HUES48 (cell line): Measurements from ENCODE around the gene IL15.

Experiments
- H3K27ac ChIP-seq: one replicate; pipeline ENCODE4 v1.7.0; 2013; ENCODE audit warnings: low read depth, low read length, inconsistent platforms
- H3K27me3 ChIP-seq: 2 replicates; pipeline ENCODE4 v1.6.1; 2013; ENCODE audit warnings: mild to moderate bottlenecking, low read length; ENCODE audit not compliant: control insufficient read depth, insufficient read depth
- H3K36me3 ChIP-seq: 2 replicates; pipeline ENCODE4 v1.6.1; 2013; ENCODE audit warnings: low read length; ENCODE audit not compliant: control insufficient read depth, insufficient read depth
- H3K4me1 ChIP-seq: 2 replicates; pipeline ENCODE4 v1.6.1; 2013; ENCODE audit warnings: mild to moderate bottlenecking, low read length; ENCODE audit not compliant: control insufficient read depth, insufficient read depth
- H3K4me3 ChIP-seq: 2 replicates; pipeline ENCODE4 v1.5.1; 2013; ENCODE audit warnings: mild to moderate bottlenecking, low read depth, low read length
- H3K9ac ChIP-seq: 2 replicates; pipeline ENCODE4 v1.6.1; 2013; ENCODE audit warnings: mild to moderate bottlenecking, low read depth, low read length, moderate library complexity
- H3K9me3 ChIP-seq: 2 replicates; pipeline ENCODE4 v1.6.1; 2013; ENCODE audit warnings: low read length; ENCODE audit not compliant: control insufficient read depth, insufficient read depth

The IL15 gene

GRCh38 chr4:141625023-141625422 is 11.4 kb upstream of the IL15 start:
- Histone ChIP-seq H3K4me1 (peaks cover 41% of the 10 kb centered on the region), H3K27ac (peak overlapping the region; percentile 67), H3K4me3 (no peak overlapping the region), H3K9ac (no peak overlapping the region), H3K27me3 (no peaks in the 10 kb centered on the region), H3K9me3 (no peaks in the 10 kb centered on the region), H3K36me3 (no peaks in the 10 kb centered on the region)

GRCh38 chr4:141630854-141631253 is 5.5 kb upstream of the IL15 start:
- Histone ChIP-seq H3K27ac (no peak overlapping the region), H3K36me3 (no peaks in the 10 kb centered on the region), H3K4me1 (peaks cover 22% of the 10 kb centered on the region), H3K9ac (no peak overlapping the region), H3K4me3 (no peak overlapping the region), H3K9me3 (no peaks in the 10 kb centered on the region), H3K27me3 (peaks cover 10% of the 10 kb centered on the region)

- Histone ChIP-seq H3K4me3 (peak overlapping the region; percentile 70; the same call in 1 of the 2 replicates), H3K36me3 (no peaks in the 10 kb centered on the region), H3K9ac (no peak overlapping the region), H3K9me3 (no peaks in the 10 kb centered on the region), H3K27me3 (peaks cover 38% of the 10 kb centered on the region), H3K27ac (no peak overlapping the region), H3K4me1 (peaks cover 27% of the 10 kb centered on the region)
Observed at GRCh38 chr4:141635736-141636081, 674 bp upstream of the IL15 start.

DNA sequence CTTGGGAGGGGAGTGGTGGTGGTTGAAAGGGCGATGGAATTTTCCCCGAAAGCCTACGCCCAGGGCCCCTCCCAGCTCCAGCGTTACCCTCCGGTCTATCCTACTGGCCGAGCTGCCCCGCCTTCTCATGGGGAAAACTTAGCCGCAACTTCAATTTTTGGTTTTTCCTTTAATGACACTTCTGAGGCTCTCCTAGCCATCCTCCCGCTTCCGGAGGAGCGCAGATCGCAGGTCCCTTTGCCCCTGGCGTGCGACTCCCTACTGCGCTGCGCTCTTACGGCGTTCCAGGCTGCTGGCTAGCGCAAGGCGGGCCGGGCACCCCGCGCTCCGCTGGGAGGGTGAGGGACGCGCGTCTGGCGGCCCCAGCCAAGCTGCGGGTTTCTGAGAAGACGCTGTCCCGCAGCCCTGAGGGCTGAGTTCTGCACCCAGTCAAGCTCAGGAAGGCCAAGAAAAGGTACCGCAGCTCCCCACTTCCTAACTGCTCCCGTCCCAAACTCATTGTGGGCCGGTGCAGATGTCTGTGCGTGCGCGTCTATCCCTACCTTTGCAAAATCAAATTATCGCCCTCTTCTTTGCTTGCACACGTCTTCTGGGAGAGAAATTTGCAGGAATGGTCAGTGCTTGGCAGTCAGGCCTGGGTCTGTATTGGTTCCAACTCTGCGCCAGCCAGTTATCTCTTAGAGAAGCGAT is 533 bp downstream of the IL15 start:
- Histone ChIP-seq H3K36me3 (no peaks in the 10 kb centered on the region), H3K27me3 (peaks cover 38% of the 10 kb centered on the region), H3K9ac (peak overlapping the region; percentile 22), H3K4me1 (peaks cover 27% of the 10 kb centered on the region), H3K9me3 (no peaks in the 10 kb centered on the region), H3K4me3 (peak overlapping the region; percentile 70), H3K27ac (no peak overlapping the region)

DNA sequence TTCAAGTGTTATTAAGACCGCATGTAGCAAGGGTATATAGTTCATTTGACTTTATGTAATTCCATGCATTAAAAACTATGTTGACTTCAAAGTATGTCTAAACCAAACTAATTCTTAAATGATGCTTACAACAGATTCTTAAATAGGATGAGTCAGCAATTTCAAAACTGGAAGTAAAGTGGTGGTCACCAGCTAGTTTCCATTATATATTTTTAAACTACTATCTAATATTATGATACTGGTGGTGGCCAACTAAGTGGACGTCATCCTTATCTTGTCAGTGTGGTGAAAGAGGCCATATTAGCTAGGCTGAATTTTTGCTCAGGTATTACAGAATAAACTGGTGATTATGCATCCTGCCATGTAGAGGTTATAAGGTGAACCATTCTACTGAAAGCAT is 1.2 kb downstream of the IL15 start:
- H3K4me1 ChIP-seq: peaks cover 27% of the 10 kb centered on the region
- H3K4me3 ChIP-seq: peak overlapping the region; percentile 70
- H3K27ac ChIP-seq: no peak overlapping the region
- H3K27me3 ChIP-seq: peaks cover 38% of the 10 kb centered on the region
- no peaks in the 10 kb centered on the region for H3K9me3 ChIP-seq
- H3K9ac ChIP-seq: no peak overlapping the region
- no peaks in the 10 kb centered on the region for H3K36me3 ChIP-seq

DNA sequence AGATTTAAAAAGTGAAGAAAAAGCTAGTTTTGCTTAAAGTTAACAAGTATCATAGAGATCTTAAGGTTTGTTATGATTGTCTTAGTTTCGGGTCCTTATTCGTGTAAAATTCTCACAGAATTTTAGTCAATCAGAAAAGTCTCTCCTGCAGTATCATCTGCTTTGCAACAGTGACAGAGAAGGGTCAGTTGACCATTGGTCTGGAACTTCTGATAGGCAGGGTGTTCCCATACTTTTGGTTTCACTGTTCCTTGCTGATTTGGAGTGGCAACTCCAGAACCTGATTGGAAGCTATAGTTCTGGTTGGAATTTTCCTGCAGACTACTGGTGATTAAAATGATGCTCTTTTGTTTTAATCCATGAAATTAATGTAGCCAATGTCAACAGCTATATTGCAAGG is 1.8 kb downstream of the IL15 start:
- no peak overlapping the region for H3K27ac ChIP-seq
- H3K4me1 ChIP-seq: peaks cover 26% of the 10 kb centered on the region
- peaks cover 38% of the 10 kb centered on the region for H3K27me3 ChIP-seq
- no peaks in the 10 kb centered on the region for H3K9me3 ChIP-seq
- no peaks in the 10 kb centered on the region for H3K36me3 ChIP-seq
- H3K9ac ChIP-seq: no peak overlapping the region
- H3K4me3 ChIP-seq: no peak overlapping the region

DNA sequence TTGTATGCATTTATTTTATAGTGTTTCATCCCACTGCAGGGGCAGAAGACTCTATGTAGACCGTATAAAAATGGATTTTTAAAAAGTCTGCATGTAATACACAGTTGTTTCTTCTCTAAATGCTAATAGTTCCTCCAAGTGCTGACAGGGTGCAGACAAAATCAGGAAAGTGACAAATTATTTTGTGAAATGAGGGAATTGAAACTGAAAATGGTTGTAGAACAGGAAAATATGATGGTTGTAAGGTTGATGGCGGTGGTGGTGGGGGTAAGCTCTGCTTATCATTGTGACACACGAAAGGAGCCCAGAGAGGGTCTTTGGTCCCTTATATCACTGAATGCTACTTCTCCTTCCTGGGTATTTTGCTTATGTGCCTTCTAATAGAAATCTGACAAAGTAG is 4.3 kb downstream of the IL15 start:
- Histone ChIP-seq H3K27ac (no peak overlapping the region), H3K36me3 (no peaks in the 10 kb centered on the region)

DNA sequence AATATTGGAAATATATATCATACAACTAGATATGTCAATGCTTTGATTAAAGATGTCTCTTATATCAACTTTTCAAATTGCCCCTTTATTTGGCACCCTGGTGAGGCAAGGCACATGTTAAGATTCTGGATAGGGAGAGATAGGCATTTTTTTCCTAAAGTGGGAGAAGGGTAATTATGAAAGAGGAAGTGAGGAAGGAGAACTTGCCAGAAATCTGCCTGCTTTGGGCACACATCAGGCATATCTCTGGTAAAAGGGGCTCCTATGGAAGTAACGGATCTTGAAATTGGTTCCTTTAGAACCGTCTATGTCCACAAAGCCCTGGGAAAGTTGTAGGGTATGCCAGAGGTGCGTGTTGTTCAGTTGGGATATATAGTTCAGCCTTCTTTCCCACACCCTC is 5.7 kb downstream of the IL15 start:
- Histone ChIP-seq H3K4me1 (peaks cover 15% of the 10 kb centered on the region), H3K27ac (no peak overlapping the region)

More for the DNA sequence above, 4.3 kb downstream of the IL15 start:
- Histone ChIP-seq H3K4me3 (no peak overlapping the region), H3K9ac (no peak overlapping the region), H3K9me3 (no peaks in the 10 kb centered on the region), H3K4me1 (peaks cover 18% of the 10 kb centered on the region), H3K27me3 (peaks cover 30% of the 10 kb centered on the region)

DNA sequence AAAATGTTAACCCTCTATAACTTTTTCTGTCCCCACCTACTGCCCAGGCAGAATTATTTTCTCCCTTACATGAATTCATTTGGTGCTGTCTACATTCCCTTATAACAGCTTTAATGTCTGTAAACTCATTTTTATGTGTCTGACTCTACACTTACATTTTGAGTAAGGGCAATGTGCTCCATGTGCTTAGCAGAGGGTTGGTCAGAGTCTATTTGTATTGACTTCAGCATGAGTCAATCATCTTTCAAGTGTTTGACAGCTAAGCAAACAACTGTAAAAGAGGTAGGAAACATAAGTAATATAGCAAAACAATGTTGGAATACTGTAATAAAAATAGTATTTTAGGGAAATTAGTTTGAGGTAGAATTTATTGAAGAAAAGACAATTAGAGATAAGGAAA is 6.3 kb downstream of the IL15 start:
- Histone ChIP-seq H3K4me1 (peaks cover 10% of the 10 kb centered on the region; the same call in 1 of the 2 replicates), H3K4me3 (no peak overlapping the region), H3K9me3 (no peaks in the 10 kb centered on the region), H3K9ac (no peak overlapping the region), H3K27me3 (peaks cover 10% of the 10 kb centered on the region), H3K27ac (no peak overlapping the region), H3K36me3 (no peaks in the 10 kb centered on the region)

More for the DNA sequence above, 5.7 kb downstream of the IL15 start:
- H3K4me3 ChIP-seq: no peak overlapping the region
- H3K9ac ChIP-seq: no peak overlapping the region
- H3K9me3 ChIP-seq: no peaks in the 10 kb centered on the region
- no peaks in the 10 kb centered on the region for H3K36me3 ChIP-seq
- H3K27me3 ChIP-seq: peaks cover 17% of the 10 kb centered on the region

- no peak overlapping the region for H3K9ac ChIP-seq
- peaks cover 10% of the 10 kb centered on the region; the same call in 1 of the 2 replicates for H3K4me1 ChIP-seq
- H3K9me3 ChIP-seq: no peaks in the 10 kb centered on the region
- no peaks in the 10 kb centered on the region for H3K36me3 ChIP-seq
- peaks cover 2% of the 10 kb centered on the region; the same call in 1 of the 2 replicates for H3K27me3 ChIP-seq
- no peak overlapping the region for H3K4me3 ChIP-seq
- H3K27ac ChIP-seq: no peak overlapping the region
Observed at GRCh38 chr4:141643557-141643956, 7.2 kb downstream of the IL15 start.

DNA sequence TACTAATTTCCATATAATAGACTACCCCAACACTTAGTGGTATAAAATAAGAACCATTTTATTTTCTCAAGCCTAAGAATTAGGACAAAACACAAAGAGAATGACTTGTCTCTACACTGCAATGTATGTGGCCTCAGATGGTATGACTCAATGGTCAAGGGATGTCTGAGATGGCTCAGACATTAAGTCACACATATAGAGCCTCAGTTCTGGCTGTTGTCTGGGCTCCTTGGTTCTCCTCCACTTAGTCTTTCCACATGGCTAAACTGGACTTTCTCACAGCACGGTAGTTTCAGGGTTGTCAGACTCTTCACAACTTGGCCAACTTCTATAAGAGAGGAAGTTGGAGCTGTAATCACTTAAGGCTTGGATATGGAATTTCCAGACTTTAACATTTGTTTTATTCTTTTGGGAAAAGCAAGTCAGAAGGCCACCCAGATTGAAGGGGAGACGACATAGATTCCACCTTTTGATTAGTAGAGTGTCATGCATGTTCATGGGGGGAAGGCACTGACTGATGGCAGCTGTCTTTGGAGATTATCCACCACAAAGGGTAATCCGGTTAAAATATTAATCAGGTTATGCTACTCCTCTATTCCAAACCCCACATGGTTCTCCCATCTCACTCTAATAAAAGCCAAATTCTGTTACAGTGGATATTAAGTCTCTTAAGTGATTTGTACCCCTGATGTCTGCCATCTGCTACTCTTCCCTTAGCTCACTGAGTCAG is 9.4 kb downstream of the IL15 start:
- H3K36me3 ChIP-seq: no peaks in the 10 kb centered on the region
- no peaks in the 10 kb centered on the region for H3K4me1 ChIP-seq
- no peak overlapping the region for H3K9ac ChIP-seq
- H3K4me3 ChIP-seq: no peak overlapping the region
- H3K27me3 ChIP-seq: no peaks in the 10 kb centered on the region
- no peak overlapping the region for H3K27ac ChIP-seq
- no peaks in the 10 kb centered on the region for H3K9me3 ChIP-seq
